ENCODE results near the gene LLGL2.

The LLGL2 gene

DNA sequence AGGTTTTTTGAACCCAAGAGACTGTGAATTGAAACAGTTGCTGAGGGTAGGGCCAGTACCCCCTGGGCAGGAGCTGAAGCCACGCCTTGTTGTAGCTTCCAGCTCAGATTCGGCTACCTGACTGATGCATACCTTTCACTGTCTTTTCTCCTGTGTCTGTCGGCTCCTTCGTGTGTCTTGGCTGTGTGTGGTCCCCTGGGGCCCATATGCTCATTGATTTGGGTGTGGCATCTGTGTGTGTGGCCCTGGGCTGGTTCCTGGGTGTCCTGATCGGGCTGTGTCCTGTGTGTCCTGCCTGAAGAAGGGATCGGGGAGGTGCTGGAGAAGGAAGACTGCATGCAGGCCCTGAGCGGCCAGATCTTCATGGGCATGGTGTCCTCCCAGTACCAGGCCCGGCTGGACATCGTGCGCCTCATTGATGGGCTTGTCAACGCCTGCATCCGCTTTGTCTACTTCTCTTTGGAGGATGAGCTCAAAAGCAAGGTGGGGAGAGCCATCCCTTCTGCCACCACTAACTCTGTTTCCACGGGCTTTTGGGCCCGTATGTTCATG, 31.1 kb upstream of the LLGL2 start:
- Histone ChIP-seq H3K4me3 (no peak overlapping the region), H3K9me3 (no peaks in the 10 kb centered on the region), H3K36me3 (peaks cover 38 to 100% (median 83%) of the 10 kb centered on the region in 3 donors), H3K27me3 (no peaks in the 10 kb centered on the region), H3K4me1 (peaks cover 0 to 18% (median 0%) of the 10 kb centered on the region in 4 donors), H3K27ac (no peak overlapping the region)
- TF ChIP-seq, protein P1, sequence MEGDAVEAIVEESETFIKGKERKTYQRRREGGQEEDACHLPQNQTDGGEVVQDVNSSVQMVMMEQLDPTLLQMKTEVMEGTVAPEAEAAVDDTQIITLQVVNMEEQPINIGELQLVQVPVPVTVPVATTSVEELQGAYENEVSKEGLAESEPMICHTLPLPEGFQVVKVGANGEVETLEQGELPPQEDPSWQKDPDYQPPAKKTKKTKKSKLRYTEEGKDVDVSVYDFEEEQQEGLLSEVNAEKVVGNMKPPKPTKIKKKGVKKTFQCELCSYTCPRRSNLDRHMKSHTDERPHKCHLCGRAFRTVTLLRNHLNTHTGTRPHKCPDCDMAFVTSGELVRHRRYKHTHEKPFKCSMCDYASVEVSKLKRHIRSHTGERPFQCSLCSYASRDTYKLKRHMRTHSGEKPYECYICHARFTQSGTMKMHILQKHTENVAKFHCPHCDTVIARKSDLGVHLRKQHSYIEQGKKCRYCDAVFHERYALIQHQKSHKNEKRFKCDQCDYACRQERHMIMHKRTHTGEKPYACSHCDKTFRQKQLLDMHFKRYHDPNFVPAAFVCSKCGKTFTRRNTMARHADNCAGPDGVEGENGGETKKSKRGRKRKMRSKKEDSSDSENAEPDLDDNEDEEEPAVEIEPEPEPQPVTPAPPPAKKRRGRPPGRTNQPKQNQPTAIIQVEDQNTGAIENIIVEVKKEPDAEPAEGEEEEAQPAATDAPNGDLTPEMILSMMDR (IDR thresholded peaks at IDR 0.05) = no peak
- intact Hi-C loops (cut with DNase I; ENCODE audit: low total_unique reads) = no loop called here
- no peak for DNase-seq

DNA sequence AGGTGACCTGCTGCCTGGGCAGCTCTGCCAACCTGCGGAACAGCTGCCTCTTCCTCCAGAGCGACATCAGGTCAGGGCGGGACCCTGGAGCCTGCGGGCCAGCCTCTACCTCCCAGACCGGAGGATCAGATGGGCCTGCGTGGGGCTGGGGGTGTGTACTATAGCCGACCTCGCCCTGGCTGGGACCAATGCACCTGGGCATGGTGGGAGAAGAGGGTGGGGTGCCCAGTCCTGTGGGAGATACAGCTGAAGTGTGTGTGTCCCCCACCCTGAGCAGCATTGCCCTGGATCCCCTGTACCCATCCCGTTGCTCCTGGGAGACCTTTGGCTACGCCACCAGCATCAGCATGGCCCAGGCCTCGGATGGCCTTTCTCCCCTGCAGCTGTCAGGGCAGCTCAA, 29.5 kb upstream of the LLGL2 start:
- H3K4me1 ChIP-seq = peaks cover 0 to 19% (median 0%) of the 10 kb centered on the region in 4 donors
- no peaks in the 10 kb centered on the region for H3K9me3 ChIP-seq
- intact Hi-C loops (cut with DNase I; ENCODE audit: low total_unique reads) = no loop called here
- DNase-seq = no peak
- no peaks in the 10 kb centered on the region for H3K27me3 ChIP-seq
- H3K36me3 ChIP-seq = peaks cover 45 to 100% (median 92%) of the 10 kb centered on the region in 3 donors
- no peak overlapping the region for H3K4me3 ChIP-seq
- no peak overlapping the region for H3K27ac ChIP-seq
- TF ChIP-seq, protein P1 (IDR thresholded peaks at IDR 0.05) = no peak

DNA sequence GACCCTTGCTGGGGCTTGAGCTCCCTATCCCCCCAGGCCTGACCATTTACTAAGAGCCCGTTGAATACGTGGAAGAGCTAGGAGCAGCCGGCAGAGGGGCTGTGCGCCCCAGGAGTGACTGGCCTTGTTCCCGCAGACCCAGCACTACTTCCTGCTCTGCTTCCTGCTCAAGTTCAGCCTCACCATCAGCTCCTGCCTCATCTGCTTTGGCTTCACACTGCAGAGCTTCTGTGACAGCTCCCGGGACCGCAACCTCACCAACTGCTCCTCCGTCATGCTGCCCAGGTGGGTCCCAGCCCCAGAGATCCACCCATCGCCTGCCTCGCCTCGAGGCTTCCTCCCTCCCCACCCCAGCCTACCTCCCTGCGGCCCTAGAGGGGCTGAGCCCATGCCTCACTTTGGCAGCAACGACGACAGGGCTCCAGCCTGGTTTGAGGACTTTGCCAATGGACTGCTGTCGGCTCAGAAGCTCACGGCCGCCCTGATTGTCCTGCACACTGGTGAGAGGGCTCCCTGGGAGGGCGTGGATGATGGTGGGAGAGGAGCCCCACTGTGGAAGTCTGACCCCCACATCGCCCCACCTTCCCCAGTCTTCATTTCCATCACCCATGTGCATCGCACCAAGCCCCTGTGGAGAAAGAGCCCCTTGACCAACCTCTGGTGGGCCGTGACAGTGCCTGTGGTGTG, 27.3 kb upstream of the LLGL2 start:
- no peak overlapping the region for H3K4me3 ChIP-seq
- no peak for DNase-seq
- no peaks in the 10 kb centered on the region for H3K27me3 ChIP-seq
- no peak overlapping the region for H3K27ac ChIP-seq
- TF ChIP-seq, protein P1 (IDR thresholded peaks at IDR 0.05) = no peak
- peaks cover 0 to 33% (median 11%) of the 10 kb centered on the region in 4 donors for H3K4me1 ChIP-seq
- intact Hi-C loops (cut with DNase I; ENCODE audit: low total_unique reads) = no loop called here
- H3K9me3 ChIP-seq = no peaks in the 10 kb centered on the region
- H3K36me3 ChIP-seq = peaks cover 37 to 98% (median 81%) of the 10 kb centered on the region in 3 donors

DNA sequence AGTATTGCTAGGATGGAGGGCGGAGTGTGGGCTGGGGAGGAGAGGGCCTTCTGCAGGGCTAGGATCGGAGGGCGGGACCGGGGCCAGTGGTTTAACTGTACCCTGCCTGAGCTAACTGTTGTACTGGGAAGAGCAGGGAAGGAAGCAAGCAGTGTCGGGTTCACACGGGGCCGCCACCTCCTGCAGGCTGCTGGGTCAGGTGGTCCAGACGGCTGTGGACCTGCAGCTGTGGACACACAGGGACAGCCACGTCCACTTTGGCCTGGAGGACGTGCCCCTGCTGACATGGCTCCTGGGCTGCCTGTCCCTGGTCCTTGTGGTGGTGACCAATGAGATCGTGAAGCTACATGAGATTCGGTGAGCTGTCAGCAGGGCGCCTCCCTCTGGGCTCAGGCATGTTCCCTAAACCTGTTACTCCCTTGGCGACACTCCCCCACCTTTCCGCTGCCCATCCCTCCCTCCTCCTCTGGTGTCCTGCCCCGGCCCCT, 26.7 kb upstream of the LLGL2 start:
- no peaks in the 10 kb centered on the region for H3K27me3 ChIP-seq
- H3K4me3 ChIP-seq = no peak overlapping the region
- H3K9me3 ChIP-seq = no peaks in the 10 kb centered on the region
- peaks cover 0 to 33% (median 11%) of the 10 kb centered on the region in 4 donors for H3K4me1 ChIP-seq
- H3K27ac ChIP-seq = no peak overlapping the region
- H3K36me3 ChIP-seq = peaks cover 31 to 98% (median 81%) of the 10 kb centered on the region in 3 donors
- intact Hi-C loops (cut with DNase I; ENCODE audit: low total_unique reads) = no loop called here
- no peak for DNase-seq
- TF ChIP-seq, protein P1 (IDR thresholded peaks at IDR 0.05) = no peak

DNA sequence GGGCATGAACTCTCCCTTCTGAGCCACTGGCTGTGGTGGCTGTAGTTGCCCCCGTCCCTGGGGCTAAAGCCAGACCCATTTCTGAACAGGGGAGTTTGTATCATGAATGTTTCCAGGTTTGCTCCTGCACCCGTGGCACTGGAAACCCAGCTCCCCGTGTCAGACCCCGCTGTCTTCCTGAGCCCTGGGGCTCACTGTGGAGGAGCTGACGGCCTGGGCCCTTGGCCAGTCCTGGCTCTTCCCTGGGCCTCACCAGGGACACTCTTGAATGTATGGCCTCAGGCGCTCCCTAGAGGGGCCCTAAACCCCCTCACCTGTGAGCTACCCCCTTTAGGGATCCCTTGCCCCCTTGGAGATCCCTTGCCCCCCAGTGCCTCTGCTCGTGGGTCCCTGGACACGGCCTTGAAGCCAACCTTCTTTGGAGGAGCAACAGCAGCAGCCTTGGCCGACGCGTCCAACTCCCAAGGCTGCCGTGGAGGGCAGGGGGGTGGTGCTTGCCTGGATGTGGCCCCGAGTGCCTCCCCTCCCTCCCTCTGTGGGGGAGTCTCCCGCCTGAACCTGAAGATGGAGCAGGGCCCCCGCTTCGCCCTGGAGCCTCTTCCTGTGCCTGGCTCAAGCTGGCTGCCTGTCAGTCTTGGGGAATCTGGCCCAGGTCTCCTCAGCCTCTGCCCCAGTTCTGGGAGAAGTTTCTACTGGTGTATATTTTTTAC, 26.0 kb upstream of the LLGL2 start:
- H3K4me1 ChIP-seq = peaks cover 0 to 33% (median 11%) of the 10 kb centered on the region in 4 donors
- H3K4me3 ChIP-seq = no peak overlapping the region
- no peaks in the 10 kb centered on the region for H3K9me3 ChIP-seq
- peaks cover 27 to 98% (median 80%) of the 10 kb centered on the region in 3 donors for H3K36me3 ChIP-seq
- intact Hi-C loops (cut with DNase I; ENCODE audit: low total_unique reads) = no loop called here
- H3K27me3 ChIP-seq = no peaks in the 10 kb centered on the region
- no peak for DNase-seq
- peak overlapping the region in 1 of 2 donors; percentile 33 for H3K27ac ChIP-seq
- TF ChIP-seq, protein P1 (IDR thresholded peaks at IDR 0.05) = no peak
